Stimulated activated CD8-positive, alpha-beta memory T cell treated with anti-CD3 and anti-CD28 coated beads, Interleukin-2, amount 100 ng/mL, for 1 hour (primary cell): ENCODE results near the gene SEC14L1.
"Not testable (repeated sequence)": the region's sequence is repeated elsewhere in the genome, so short reads cannot be mapped to it uniquely, and the experiment has no call there.

Experiments used
- DNase-seq, 2 donors: peaks; one replicate each; pipeline ENCODE4 v3.0.0-alpha.2; 2020; ENCODE audit warnings: low read depth in 2 of 2

SEC14L1 gene

GRCh38 chr17:77141846-77142449 lies 1.2 kb downstream of the SEC14L1 start:
- DNase-seq, result no peak

GRCh38 chr17:77142689-77143088 lies 1.9 kb downstream of the SEC14L1 start:
- DNase-seq, result no peak

DNA sequence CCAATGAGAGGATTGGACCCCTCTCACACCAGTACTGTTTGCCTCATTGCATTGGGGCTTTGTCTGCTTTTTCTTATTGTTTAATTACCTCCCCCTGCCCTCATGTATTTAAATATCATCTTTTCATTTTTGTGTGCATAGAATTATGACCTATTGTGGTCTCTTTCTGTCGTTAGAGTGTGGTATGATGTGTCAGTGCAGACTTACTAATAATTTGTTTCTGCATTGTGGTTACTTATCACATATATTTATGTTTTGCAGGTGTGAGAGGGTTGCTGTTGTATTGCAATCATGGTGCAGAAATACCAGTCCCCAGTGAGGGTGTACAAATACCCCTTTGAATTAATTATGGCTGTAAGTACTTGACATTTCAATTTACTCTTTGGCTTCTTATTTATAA lies 2.5 kb downstream of the SEC14L1 start:
- no peak for DNase-seq

DNA sequence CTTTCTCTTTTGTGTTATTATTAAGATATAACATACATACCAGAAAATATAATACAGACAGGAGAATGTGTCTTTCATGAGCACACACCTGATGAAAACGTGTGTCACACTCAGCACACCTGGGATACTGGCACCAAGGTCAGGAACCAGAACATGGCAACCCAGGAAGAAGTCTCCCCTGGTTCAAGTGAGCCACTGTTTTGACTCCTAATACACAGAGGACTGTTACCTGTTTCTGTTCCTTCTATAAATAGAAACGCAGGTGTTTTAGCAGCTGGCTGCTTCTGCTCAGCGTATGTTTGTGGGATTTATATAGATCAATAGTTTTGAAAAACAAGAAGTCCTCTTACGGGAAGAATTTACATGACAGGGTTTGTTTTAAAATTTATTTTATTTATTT lies 3.5 kb downstream of the SEC14L1 start:
- DNase-seq, result no peak

DNA sequence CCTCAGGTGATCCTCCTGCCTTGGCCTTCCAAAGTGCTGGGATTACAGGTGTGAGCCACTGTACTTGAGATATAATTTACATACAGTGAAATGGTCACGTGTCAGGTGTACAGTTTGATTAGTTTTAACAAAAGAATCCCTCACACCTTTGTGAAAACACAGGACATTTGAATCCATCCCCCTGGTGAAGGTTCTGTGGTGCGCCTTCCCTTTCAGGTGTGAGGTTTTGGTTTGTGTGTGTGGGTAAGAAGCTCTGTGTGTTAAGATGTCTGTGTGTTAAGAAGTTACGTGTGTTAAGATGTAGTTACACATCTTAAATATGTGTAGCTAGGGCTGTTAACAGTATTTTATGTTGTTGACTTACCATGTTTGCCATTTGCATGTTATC lies 4.4 kb downstream of the SEC14L1 start:
- no peak for DNase-seq

- no peak for DNase-seq
Measured at GRCh38 chr17:77145612-77146245, 5.0 kb downstream of the SEC14L1 start.

GRCh38 chr17:77146246-77146632 lies 5.5 kb downstream of the SEC14L1 start:
- DNase-seq, result no peak

- DNase-seq, result no peak
Measured at GRCh38 chr17:77146882-77147281, 6.1 kb downstream of the SEC14L1 start.

DNA sequence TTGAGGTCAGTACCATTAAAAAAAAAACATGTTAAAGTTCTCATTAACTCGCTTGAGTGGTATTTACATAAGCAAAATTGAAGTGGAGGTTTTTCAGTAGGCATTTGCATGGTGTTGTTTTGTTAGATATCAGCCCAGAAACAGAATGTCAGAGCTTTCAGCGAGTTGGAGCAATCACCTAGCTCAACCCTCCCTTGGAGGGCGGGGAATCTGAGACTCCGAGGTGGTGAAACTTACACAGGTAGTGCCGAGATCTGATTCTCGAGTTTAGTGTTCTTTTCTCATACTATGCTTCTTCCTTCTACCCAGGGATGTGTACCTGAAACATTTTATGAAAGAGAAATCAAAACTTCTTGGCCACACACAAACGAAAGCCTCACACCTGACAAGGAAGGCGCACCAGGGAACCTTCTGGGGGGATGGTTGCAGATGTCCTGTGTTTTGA lies 6.6 kb downstream of the SEC14L1 start:
- no peak for DNase-seq

DNA sequence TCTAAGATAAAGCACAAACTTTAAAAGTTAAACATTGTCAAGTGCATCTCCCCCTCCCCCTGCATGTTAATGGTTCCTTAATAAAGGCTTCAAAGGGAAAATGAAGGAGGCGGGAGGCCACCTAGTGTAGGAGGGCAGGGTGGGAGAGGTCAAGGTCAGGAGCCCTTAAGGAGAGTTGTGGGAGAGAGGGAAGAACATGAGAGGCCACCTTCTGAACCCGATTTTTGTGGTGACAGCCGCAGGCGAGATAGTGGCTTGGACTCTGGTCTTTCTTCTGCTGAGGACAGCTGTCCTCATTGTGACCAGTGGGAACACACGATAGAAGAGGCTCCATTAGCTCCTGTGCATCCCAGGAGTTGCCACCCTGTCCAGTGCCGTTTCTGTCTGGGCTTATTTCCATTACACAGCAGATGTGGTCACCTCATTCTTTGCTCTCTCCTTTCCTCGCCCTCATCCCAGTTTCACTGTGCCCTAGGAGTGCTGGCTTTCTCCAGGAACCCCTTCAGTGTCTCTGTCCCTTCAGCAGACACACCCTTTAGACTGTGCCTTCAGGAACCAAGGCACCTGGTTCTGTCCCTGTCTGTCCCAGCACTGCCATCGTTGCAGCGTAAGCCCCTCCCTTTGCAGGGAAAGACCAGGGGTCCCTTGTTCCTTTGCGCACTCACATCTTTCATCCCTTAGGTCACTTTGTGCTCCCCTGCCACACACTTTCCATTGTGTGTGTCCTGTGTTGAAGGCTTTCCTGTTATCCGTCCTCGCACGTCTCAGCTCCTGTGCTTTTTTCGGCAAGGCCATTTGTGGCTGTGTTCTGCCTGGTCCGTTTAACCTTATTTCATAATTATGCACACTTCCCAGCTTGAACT lies 7.5 kb downstream of the SEC14L1 start:
- DNase-seq, result no peak

DNA sequence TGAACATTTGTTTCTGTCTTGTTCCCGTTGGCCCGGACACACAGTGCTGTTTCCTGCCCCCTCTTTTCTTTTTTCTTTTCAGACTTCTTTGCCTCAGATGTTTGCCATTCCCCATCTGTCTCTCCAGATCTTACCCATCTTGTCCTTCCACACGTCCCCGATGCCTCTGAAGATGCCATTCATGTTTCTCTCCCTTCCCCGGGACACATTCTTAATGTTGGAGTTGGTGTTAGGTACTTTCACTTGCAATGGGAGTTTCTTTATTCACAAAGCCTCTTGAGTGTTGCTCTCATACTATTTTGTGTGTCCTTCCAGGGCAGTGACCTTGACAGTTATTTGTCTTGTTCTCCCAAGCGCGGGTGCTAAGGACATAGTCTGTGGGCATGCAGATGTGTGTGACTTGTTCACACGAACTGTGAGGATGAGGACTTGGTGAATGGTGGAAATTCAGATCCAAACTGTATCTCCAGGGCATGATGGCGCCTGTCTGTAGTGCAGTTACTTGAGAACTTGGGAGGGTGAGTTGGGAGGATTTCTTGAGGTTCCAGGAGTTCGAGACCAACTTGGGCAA lies 8.3 kb downstream of the SEC14L1 start:
- no peak for DNase-seq

DNA sequence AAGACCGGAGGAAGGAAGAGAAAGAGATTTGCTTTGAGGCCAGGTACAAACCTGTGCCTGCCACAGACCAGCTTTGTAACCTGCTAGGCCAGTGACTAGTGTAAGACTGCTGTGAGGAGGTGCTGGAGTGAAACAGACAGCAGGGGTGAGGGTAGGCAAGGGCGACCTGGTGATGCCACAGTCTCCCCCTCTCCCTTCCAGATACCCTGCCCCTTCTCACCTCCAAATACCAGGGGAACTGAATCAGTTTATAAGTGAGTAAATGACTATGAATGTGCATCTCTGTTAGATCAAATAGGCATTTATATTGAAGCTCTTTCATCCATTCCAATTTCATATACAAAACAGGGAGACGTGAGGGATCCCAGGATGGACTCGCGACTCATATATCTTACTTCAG lies 9.4 kb downstream of the SEC14L1 start:
- DNase-seq, result no peak

GRCh38 chr17:77151186-77151585 lies 10.4 kb downstream of the SEC14L1 start:
- no peak for DNase-seq

GRCh38 chr17:77152056-77152455 lies 11.3 kb downstream of the SEC14L1 start:
- not testable (repeated sequence) for DNase-seq

- no peak for DNase-seq
Measured at GRCh38 chr17:77153472-77153871, 12.7 kb downstream of the SEC14L1 start.

DNA sequence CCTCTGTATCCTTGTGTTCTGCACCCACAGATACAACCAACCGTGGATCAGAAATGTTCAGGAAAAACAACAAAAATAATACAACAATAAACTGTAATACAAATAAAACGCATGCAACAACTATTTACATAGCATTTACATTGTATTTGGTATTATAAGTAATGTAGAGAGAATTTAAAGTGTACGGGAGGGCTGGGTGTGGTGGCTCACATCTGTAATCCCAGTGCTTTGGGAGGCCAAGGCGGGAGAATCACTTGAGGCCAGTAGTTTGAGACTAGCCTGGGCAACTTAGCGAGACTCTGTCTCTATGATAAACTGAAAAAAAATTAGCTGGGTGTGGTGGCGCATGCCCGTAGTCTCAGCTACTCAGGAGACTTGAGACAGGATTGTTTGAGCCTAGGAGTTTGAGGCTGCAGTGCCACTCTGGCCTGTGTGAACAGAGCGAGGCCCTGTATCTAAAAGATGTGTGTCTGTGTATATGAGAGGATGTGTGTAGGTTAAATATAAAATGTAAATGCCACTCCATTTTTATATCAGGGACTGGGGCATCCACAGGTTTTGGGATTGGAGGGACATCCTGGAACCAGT lies 13.3 kb downstream of the SEC14L1 start:
- no peak for DNase-seq

- DNase-seq, result no peak
Measured at GRCh38 chr17:77155125-77155524, 14.4 kb downstream of the SEC14L1 start.

DNA sequence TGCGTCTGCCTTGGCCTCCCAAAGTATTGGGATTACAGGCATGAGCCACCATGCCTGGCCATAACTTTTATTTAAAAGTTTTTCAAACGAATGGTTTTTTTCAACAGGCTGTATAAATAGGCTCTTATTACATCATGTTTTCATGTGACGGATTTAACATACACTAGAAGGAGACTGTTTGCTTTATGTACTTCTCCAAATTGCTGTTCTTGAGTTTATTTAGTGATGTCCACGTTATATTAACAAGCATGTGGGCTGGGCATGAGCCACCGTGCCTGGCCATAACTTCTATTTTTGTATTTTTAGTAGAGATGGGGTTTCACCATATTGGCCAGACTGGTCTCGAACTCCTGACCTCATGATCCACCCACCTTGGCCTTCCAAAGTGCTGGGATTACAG lies 17.0 kb downstream of the SEC14L1 start:
- not testable (repeated sequence) for DNase-seq

DNA sequence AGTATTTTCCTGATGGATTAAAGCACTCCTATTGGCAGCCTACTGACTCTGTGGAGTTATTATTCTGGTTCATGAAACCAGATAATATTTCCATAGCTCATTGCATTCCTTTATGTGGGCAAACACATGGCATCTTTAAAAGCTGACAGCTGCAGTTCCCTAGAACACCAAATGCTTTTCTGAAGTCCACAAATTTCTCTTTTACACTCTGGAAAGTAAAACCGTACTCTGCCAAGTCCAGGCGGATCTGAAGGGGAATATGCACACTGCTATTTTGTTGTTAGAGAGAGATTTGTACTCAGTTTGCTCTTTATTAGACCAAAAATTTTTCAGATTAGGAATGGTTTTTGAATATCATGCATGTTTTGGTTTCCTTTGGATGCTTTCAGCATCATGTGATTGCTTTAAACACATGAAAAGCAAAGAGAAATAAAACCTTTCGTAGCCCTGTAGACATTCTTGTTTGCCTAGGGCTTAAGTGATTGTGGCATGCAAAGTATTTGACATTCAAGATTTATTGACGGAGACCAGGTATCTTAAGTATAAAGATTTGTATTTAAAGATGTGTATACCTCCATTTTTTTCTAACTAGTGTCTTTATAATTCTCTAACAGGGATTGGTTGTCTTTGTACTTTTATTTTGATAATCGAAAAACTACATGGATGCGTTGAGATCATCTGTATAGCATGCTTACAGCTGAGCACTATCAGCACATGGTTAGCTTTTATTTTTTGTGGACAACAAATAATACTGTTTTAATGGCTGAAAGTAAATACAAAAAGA lies 19.5 kb downstream of the SEC14L1 start:
- DNase-seq, result no peak

GRCh38 chr17:77160875-77161530 lies 20.2 kb downstream of the SEC14L1 start:
- DNase-seq, result no peak

DNA sequence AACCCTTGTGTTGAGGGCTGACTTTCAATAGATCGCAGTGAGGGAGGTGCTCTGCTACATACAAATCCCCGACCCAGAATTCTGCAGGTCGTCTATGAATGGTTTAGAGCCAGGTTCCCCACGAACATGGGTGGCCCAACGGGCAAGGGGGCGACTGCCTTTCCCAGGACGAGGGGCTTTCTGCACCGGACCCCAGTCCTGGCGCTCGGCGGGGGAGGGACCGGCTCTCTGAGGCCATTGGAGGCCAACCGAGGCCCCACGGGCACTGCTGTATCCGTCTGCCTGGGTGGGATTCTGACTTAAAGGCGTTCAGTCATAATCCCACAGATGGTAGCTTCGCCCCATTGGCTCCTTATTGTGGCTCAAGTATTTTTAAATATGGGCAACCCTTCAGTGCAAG lies 21.2 kb downstream of the SEC14L1 start:
- DNase-seq, result no peak
